Activated T-helper 1 cell treated with anti-CD3 and anti-CD28 coated beads, Interleukin-12 subunit alpha, Interleukin-12 subunit beta, Interleukin-2, Interleukin-4 antibody, amounts not matched to agents 30 ng/mL and 10 ng/mL and 1 ng/mL, durations not matched to agents 14 hours and 24 hours and 36 hours (primary cell): ENCODE data around the gene POLE4. TPM values are rescaled to one million over a fixed set of nuclear protein-coding genes. Genes with fewer than 3 reads are reported as not detected.

Experiments
- DNase-seq: peaks from one replicate; pipeline ENCODE4 v3.0.0; 2021; ENCODE audit warnings: low spot score
- H3K27ac Mint-ChIP-seq: one replicate; pipeline ENCODE4 v1.8.0; 2021; ENCODE audit warnings: mild to moderate bottlenecking, mixed read lengths
- H3K27me3 Mint-ChIP-seq: one replicate; pipeline ENCODE4 v1.8.0; 2022; ENCODE audit warnings: mild to moderate bottlenecking, moderate library complexity, mixed read lengths; ENCODE audit not compliant: insufficient read depth
- H3K36me3 Mint-ChIP-seq: one replicate; pipeline ENCODE4 v1.8.0; 2021; ENCODE audit warnings: low read depth, mixed read lengths
- H3K4me1 Mint-ChIP-seq: one replicate; pipeline ENCODE4 v1.8.0; 2021; ENCODE audit warnings: low read depth, mixed read lengths
- H3K4me3 Mint-ChIP-seq: one replicate; pipeline ENCODE4 v1.8.0; 2021; ENCODE audit warnings: mild to moderate bottlenecking, moderate library complexity, mixed read lengths
- H3K9me3 Mint-ChIP-seq: one replicate; pipeline ENCODE4 v1.8.0; 2021; ENCODE audit warnings: mixed read lengths
- intact Hi-C: fragments of 100-400 bp; cut with micrococcal nuclease; formaldehyde crosslinking; loops from one replicate; pipeline ENCODE4 v1.15.1; 2024
- total RNA-seq: library from RNA; stranded (reverse); gene quantifications from 2 replicates; pipeline ENCODE4 v1.2.3, GENCODE V29; 2022

Gene POLE4
- total RNA-seq, 1 donor from 2014 or later = 48.4 TPM

DNA sequence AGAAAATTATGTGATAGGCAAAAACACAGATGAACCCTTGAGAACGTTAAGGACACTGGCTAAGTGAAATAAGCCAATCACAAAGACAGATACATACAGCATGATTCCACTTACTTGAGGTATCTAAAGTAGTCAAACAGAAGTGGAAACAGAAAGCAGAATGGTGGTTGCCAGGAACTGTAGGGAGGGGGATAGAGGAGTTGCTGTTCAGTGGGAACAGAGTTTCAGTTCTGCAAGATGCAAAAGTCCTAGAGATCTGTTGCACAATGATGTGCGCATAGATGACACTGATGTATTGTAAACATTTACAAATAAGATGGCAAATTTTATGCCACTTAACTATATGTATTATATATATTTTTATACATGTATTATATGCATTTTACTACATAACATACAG, 59.7 kb downstream of the POLE4 start:
- Mint-ChIP-seq H3K9me3 (no peaks in the 10 kb centered on the region), H3K36me3 (no peaks in the 10 kb centered on the region), H3K4me3 (no peak overlapping the region), H3K27me3 (peaks cover 4% of the 10 kb centered on the region), H3K4me1 (no peaks in the 10 kb centered on the region), H3K27ac (no peak overlapping the region)
- intact Hi-C loops = no loop called here
- no peak for DNase-seq

Other genes starting within 250 kb of the POLE4 start
- 92.2 and 94.5 TPM in 2 replicates for gene HK2, start 124.5 kb upstream of the POLE4 start, total RNA-seq
- not detected in 2 replicates for gene TACR1, start 240.9 kb downstream of the POLE4 start, total RNA-seq